Measurements from ENCODE around the gene ZNF555.

The ZNF555 gene

DNA sequence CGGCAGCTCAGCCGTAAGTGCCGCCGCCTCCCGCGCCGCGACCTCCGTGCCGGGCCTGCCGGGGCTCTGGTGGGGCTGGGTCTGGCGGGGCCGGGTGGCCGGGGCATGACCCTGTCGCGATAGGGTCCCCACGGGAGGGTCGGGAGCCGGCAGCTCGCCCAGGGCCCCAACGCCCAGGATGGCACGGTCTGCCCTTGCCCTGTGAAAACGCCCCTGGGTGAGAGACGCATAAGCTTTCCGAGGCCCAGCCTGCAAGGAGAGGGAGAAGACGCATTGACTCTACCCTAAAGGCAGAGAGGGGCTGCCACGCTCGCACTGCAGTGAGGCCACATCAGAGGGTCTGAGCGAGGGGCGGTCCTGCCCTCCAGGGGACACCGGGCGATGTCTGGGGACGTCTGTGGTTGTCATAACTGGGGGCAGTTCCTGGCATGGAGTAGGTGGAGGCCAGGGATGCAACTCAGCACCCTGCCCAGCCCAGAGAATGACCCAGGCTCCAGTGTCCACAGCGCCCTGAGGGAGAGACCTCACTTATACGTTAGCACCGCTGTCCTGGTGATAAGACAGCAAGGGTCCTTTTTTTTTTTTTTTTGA, 21.1 kb upstream of the ZNF555 start:
- no peak for FAIRE-seq
- TF ChIP-seq, protein P1, sequence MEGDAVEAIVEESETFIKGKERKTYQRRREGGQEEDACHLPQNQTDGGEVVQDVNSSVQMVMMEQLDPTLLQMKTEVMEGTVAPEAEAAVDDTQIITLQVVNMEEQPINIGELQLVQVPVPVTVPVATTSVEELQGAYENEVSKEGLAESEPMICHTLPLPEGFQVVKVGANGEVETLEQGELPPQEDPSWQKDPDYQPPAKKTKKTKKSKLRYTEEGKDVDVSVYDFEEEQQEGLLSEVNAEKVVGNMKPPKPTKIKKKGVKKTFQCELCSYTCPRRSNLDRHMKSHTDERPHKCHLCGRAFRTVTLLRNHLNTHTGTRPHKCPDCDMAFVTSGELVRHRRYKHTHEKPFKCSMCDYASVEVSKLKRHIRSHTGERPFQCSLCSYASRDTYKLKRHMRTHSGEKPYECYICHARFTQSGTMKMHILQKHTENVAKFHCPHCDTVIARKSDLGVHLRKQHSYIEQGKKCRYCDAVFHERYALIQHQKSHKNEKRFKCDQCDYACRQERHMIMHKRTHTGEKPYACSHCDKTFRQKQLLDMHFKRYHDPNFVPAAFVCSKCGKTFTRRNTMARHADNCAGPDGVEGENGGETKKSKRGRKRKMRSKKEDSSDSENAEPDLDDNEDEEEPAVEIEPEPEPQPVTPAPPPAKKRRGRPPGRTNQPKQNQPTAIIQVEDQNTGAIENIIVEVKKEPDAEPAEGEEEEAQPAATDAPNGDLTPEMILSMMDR (IDR thresholded peaks at IDR 0.05; ENCODE audit: insufficient read depth, missing control alignments): no peak
- peak; percentile 14 for DNase-seq (ENCODE audit: insufficient read length, low spot score)

DNA sequence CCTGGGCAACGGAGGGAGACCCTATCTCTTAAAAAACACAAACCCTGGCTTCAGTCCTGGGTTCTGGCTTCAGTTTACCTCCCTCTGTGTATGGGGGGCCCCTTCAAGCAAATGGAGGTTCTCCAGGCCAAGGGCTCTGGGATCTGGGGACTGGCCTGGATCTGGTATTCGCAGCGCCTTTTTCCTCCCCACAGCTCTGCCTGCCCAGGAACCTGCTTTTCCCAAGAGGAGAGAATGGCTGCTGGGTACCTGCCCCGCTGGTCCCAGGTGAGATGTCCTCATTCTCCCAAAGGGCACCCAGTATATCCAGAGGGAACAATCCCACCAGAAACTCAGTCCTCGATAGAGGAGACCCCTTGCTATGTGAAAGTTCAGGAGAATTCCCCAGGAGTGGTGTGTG, 18.4 kb upstream of the ZNF555 start:
- DNase-seq (ENCODE audit: insufficient read length, low spot score) (no peak), FAIRE-seq (no peak)
- TF ChIP-seq, protein P1 (IDR thresholded peaks at IDR 0.05; ENCODE audit: insufficient read depth, missing control alignments): no peak

DNA sequence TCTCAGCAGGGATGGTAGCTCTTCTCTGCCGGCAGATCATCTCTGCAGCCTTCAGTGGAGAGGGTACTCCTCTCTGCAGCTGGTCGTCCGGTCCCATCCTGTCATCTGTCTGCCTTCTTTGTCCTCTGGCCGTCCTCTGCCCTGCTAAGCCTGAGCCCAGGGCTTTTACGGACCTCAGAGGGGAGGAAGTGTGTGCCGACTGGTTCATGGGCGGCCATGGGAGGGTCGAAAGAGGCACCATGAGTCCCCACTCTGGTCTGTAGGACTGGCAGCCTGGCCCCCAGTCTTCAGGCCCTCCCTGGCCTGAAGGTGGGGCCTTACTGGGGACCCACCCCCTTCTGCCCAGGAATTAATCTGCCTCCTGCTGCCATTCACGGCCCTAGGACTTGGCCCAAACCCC, 17.6 kb upstream of the ZNF555 start:
- no peak for FAIRE-seq
- TF ChIP-seq, protein P1 (IDR thresholded peaks at IDR 0.05; ENCODE audit: insufficient read depth, missing control alignments): no peak
- DNase-seq (ENCODE audit: insufficient read length, low spot score): no peak

DNA sequence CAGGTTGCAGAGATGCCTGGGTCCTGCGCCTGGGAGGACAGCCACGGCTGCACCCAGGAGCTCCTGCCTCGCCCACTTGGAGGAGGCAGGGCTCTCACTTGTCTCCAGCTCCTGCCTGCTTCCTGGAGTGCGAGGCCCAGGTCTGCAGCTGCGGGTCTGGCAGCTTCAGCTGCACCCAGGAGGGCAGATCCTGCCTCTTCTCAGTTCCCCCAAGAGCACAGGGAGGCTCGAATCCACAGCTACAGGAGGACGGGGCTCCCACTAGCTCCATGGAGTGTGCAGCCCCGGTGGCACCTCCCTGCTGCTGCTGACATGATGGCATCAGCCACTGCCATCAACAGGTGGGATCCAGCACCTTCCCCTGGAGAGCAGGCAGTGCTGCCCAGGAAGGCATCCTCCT, 17.1 kb upstream of the ZNF555 start:
- no peak for FAIRE-seq
- TF ChIP-seq, protein P1 (IDR thresholded peaks at IDR 0.05; ENCODE audit: insufficient read depth, missing control alignments): no peak
- no peak for DNase-seq (ENCODE audit: insufficient read length, low spot score)

DNA sequence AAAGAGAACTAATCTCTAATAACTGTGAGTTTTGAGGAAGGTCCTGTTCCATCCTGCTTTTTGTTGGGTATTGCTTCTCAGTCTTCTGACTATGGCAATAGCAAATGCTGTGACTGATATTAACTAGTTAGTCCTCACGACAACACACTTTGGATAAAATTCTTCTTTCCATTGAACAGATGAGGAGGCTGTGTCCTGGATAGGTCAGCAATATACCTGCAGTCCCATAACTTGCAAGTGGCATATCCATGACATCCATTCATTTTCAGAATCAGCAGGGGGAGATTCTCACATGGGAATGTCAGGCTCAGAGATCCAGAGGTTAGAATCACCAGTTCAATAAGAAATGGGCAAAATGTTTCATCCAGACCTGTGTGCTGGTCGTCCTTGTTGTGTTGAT, 14.3 kb upstream of the ZNF555 start:
- TF ChIP-seq, protein P1 (IDR thresholded peaks at IDR 0.05; ENCODE audit: insufficient read depth, missing control alignments): no peak
- FAIRE-seq (no peak), DNase-seq (ENCODE audit: insufficient read length, low spot score) (no peak)

DNA sequence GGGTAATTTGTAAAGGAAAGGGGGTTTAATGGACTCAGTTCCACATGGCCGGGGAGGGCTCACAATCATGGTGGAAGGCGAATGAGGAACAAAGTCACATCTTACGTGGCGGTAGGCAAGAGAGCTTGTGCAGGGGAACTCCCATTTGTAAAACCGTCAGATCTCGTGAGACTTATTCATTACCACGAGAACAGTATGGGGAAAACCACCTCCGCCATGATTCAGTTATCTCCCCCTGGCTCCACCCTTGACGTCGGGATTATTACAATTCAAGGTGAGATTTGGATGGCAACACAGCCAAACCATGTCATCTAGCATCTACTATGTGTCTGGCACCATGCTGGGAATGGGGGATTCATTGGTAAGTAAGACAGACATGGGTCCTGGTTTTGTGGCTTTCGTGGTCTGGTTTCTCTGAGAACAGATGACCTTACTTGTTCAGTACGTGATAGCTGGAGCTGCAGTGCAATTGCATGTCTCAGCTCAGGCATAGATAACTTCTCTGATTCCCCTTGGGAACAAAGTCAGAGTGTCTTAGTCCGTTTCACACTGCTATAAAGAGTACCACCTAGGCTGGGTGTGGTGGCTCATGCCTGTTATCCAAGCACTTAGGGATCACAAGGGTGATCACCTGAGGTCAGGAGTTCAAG, 13.3 kb upstream of the ZNF555 start:
- TF ChIP-seq, protein P1 (IDR thresholded peaks at IDR 0.05; ENCODE audit: insufficient read depth, missing control alignments): no peak
- FAIRE-seq: no peak
- no peak for DNase-seq (ENCODE audit: insufficient read length, low spot score)

DNA sequence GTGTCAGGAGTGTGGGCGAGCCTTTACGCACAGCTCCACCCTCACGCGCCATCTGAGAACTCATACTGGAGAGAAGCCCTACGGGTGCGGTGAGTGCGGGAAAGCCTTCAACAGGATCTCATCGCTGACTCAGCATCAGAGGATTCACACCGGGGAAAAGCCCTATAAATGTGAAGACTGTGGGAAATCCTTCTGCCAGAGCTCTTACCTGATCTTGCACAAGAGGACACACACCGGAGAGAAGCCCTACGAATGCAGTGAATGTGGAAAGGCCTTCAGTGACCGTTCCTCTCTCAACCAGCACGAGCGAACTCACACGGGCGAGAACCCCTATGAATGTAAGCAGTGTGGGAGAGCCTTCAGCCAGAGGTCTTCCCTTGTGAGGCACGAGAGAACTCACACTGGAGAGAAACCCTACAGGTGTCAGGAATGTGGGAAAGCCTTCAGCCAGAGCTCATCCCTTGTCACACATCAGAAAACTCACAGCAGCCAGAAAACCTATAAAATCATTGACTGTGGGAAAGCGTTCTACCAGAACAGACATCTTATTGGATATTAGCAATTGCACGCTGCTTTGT, 6.9 kb upstream of the ZNF555 start:
- DNase-seq (ENCODE audit: insufficient read length, low spot score) (no peak), FAIRE-seq (no peak)
- TF ChIP-seq, protein P1 (IDR thresholded peaks at IDR 0.05; ENCODE audit: insufficient read depth, missing control alignments): no peak

Measured in D721Med (cell line).